HCT116 (cell line): Measurements from ENCODE around the gene DMRT3.

ENCODE experiments used
- ATF3 ChIP-seq: IDR thresholded peaks from 2 replicates; pipeline ENCODE4 v1.6.1; 2012
- CTCF ChIP-seq, 3 experiments: fragments of 200-600 bp in 1 of 3; sonication (generic) in 1 of 3; IDR thresholded peaks in 2 of 3; conservative IDR thresholded peaks in 1 of 3; 2 replicates each; pipeline ENCODE4 v1.5.1; 2012 to 2017; ENCODE audit warnings: low read depth in 2 of 3, low read length in 2 of 3, antibody characterized with exemption in 1 of 3, borderline replicate concordance in 1 of 3, control low read depth in 1 of 3, mild to moderate bottlenecking in 1 of 3, mixed read lengths in 1 of 3, mixed run types in 1 of 3, moderate library complexity in 1 of 3; ENCODE audit not compliant: insufficient read depth in 1 of 3
- EZH2 ChIP-seq: fragments of 200-600 bp; sonication (generic); IDR thresholded peaks from 2 replicates; pipeline ENCODE4 v1.6.1; 2017; ENCODE audit warnings: antibody characterized with exemption, mixed run types
- EZH2phosphoT487 ChIP-seq: fragments of 200-600 bp; IDR thresholded peaks from 2 replicates; pipeline ENCODE4 v1.6.1; 2018; ENCODE audit warnings: antibody characterized with exemption, borderline replicate concordance
- JUND ChIP-seq: IDR thresholded peaks from 2 replicates; pipeline ENCODE4 v1.6.1; 2012
- POLR2A ChIP-seq: IDR thresholded peaks from 2 replicates; pipeline ENCODE4 v1.7.0; 2011; ENCODE audit warnings: borderline replicate concordance; ENCODE audit not compliant: insufficient read depth, insufficient read length; ENCODE audit errors: extremely low read depth
- POLR2AphosphoS5 ChIP-seq: IDR thresholded peaks from 2 replicates; pipeline ENCODE4 v1.6.1; 2011; ENCODE audit warnings: mild to moderate bottlenecking, low read depth, low read length, moderate library complexity
- TCF7L2 ChIP-seq: IDR thresholded peaks from 2 replicates; pipeline ENCODE4 v1.7.0; 2011; ENCODE audit warnings: borderline replicate concordance, inconsistent platforms; ENCODE audit not compliant: insufficient read depth, insufficient read length; ENCODE audit errors: extremely low read depth
- YY1 ChIP-seq: IDR thresholded peaks from 2 replicates; pipeline ENCODE4 v1.6.1; 2011; ENCODE audit warnings: low read length, low read depth, moderate library complexity, mild to moderate bottlenecking; ENCODE audit not compliant: insufficient replicate concordance; ENCODE audit errors: extremely low read depth
- ZNF274 ChIP-seq: fragments of 200-500 bp; sonication (Bioruptor generic); IDR thresholded peaks from 2 replicates; pipeline ENCODE4 v1.6.1; 2014; ENCODE audit warnings: mild to moderate bottlenecking, low read depth, low read length, inconsistent platforms
- TF ChIP-seq, protein P1 (sequence below): IDR thresholded peaks from 2 replicates; pipeline ENCODE4 v1.6.1; 2012
- TF ChIP-seq, protein P2 (sequence below): IDR thresholded peaks from 2 replicates; pipeline ENCODE4 v1.6.1; 2012; ENCODE audit warnings: low read depth

DNA sequence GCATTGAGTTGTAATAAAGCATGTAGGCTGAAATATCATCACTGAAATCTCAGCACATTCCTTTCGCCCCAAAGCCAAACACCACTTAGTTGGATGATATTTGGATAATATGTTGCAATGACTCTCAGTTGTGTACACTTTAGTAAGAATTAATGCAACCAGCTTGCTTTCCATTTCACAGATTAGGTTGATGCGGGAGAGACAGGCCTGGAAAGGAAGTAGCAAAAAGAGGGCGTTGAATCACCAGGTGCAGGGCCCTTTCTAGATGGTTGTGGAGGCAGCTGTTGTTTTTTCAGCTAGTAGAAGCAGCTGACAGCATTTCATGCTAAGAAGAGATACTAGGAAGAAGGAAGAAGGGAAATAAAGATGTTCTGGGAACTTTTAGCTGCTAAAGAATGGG, 30.9 kb downstream of the DMRT3 start:
- TF ChIP-seq POLR2A: no peak
- TF ChIP-seq CTCF (IDR thresholded peaks at IDR 0.05 in 2 of 3, conservative IDR thresholded peaks at IDR 0.05 in 1 of 3; ENCODE audit: borderline replicate concordance in 1 of 3, insufficient read depth in 1 of 3, low read depth in 2 of 3, low read length in 2 of 3): no peak
- no peak for TF ChIP-seq TCF7L2
- no peak for TF ChIP-seq EZH2
- TF ChIP-seq, protein P1, sequence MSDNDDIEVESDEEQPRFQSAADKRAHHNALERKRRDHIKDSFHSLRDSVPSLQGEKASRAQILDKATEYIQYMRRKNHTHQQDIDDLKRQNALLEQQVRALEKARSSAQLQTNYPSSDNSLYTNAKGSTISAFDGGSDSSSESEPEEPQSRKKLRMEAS: no peak
- no peak for TF ChIP-seq ATF3
- TF ChIP-seq, protein P2, sequence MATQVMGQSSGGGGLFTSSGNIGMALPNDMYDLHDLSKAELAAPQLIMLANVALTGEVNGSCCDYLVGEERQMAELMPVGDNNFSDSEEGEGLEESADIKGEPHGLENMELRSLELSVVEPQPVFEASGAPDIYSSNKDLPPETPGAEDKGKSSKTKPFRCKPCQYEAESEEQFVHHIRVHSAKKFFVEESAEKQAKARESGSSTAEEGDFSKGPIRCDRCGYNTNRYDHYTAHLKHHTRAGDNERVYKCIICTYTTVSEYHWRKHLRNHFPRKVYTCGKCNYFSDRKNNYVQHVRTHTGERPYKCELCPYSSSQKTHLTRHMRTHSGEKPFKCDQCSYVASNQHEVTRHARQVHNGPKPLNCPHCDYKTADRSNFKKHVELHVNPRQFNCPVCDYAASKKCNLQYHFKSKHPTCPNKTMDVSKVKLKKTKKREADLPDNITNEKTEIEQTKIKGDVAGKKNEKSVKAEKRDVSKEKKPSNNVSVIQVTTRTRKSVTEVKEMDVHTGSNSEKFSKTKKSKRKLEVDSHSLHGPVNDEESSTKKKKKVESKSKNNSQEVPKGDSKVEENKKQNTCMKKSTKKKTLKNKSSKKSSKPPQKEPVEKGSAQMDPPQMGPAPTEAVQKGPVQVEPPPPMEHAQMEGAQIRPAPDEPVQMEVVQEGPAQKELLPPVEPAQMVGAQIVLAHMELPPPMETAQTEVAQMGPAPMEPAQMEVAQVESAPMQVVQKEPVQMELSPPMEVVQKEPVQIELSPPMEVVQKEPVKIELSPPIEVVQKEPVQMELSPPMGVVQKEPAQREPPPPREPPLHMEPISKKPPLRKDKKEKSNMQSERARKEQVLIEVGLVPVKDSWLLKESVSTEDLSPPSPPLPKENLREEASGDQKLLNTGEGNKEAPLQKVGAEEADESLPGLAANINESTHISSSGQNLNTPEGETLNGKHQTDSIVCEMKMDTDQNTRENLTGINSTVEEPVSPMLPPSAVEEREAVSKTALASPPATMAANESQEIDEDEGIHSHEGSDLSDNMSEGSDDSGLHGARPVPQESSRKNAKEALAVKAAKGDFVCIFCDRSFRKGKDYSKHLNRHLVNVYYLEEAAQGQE: no peak
- no peak for TF ChIP-seq JUND
- no peak for TF ChIP-seq POLR2AphosphoS5
- no peak for TF ChIP-seq YY1
- TF ChIP-seq ZNF274: no peak
- TF ChIP-seq EZH2phosphoT487: no peak
